NCI-H82 treated with DMSO at 0.1 percent for 48 hours (cell line): ENCODE measurements around the gene KRT80.

Source experiments
- DNase-seq: peaks from one replicate; lab custom pipeline; 2025; ENCODE audit not compliant: unreplicated experiment; lab: John Stamatoyannopoulos, UW

Gene KRT80

GRCh38 chr12:52199294-52199919 is 7.6 kb upstream of the KRT80 start:
- DNase-seq = no peak

DNA sequence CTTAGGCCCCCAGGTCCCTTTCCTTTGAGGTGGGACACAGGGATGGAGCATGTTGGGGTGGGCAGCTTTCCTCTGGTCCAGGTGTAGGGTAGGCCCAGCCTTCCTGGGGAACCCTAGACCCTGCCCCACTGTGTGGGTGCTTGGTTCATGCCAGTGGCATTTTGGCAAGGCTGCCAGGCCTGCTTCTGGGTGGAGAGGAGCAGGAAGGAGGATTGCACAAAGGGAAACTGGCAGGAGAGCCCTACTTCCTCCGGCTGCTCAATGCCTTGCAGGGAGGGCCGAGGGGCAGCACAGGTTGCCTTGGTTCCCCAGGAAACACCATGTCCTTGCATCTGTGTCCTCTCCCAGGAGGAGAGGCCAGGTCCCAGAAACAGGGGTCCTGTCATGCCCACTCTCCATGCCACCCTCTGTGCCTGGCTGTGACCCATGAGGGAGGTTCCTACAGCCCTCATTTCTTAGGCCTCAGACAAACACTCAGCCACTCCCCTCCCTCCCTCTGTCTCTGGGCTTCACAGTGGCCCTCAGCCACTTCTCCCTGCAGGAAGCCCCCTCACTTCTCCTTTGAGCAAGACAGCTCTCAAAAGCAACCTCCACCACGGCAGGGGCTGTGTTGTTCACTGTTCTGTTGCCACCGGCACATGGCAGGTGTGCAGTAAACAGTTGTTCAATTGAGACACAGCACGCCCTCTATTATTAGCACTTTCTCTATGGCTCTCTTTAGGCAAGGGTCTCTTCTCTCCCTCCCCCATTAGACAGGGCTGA is 6.8 kb upstream of the KRT80 start:
- no peak for DNase-seq

DNA sequence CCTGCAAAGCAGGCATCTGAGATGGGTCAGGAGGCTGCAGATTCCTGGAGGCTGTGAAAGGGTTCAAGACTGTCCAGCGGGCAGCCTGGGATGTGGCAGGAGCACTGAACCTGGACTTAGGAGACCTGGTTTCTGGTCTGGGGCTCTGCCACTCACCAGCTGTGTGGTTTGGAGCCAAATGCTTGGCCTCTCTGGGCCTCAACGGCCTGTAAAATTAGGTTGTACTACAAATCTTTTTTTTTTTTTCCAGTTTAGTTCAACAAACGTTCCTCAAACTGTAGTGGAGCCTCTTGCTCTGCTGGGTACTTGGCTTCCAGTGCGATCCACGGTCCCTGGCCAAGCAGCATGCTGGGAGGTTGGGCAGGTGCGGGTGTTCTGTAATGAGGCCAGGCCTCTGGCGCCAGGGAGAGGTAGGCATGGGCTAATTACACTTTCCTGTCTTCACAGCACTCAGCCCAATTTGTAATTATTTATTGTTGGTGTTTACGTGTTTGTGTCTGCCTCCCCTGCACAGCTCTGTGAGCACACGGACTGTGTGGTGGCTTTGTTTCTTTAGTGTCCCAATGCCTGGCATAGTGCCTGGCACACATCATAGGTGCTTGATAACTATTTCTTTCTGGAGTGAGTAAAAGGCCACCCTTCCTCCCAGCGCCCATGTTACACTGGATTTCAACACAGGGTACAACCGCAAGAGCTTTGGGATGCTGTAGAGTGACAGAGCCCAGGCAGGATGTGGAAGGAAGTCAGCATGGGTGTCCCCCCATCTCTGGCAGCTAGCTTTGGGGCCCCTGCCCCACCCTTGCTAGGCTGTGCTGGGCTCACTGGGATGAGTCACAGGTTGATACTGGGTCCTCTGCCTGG is 5.8 kb upstream of the KRT80 start:
- no peak for DNase-seq

DNA sequence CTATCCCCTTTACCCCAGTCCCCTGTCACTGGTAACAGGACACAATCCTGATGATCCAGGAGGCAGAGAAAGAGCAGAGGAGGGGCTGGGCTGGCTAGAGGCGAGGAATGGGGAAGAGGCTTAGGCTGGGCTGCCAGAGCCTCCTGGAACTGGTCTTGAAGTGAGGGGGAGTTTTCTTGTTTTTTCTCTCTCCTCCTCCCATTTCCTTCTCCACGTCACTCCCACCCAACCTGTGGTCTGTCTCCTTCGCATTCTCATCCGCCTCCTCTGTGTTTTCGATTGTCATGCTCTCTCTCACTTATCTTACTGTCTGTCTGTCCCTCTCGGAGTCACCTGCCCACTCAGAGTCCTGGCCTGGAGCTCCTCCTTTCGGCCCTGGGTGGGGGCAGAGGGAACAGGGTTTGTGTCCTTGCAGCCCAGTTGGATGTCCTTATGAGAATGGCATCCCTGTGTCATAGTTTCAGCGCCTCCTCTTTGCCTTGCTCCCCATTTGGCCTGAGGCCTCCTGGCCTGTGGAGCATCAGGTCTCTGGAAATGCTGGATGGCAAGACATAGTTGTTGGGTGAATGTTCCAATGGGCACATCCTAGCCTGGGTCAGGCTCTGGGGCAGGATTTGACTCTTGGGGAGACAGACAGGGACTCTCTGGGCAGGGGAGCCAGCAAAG is 3.4 kb upstream of the KRT80 start:
- no peak for DNase-seq

GRCh38 chr12:52193991-52194390 is 2.2 kb upstream of the KRT80 start:
- no peak for DNase-seq

GRCh38 chr12:52193532-52193931 is 1.7 kb upstream of the KRT80 start:
- no peak for DNase-seq

DNA sequence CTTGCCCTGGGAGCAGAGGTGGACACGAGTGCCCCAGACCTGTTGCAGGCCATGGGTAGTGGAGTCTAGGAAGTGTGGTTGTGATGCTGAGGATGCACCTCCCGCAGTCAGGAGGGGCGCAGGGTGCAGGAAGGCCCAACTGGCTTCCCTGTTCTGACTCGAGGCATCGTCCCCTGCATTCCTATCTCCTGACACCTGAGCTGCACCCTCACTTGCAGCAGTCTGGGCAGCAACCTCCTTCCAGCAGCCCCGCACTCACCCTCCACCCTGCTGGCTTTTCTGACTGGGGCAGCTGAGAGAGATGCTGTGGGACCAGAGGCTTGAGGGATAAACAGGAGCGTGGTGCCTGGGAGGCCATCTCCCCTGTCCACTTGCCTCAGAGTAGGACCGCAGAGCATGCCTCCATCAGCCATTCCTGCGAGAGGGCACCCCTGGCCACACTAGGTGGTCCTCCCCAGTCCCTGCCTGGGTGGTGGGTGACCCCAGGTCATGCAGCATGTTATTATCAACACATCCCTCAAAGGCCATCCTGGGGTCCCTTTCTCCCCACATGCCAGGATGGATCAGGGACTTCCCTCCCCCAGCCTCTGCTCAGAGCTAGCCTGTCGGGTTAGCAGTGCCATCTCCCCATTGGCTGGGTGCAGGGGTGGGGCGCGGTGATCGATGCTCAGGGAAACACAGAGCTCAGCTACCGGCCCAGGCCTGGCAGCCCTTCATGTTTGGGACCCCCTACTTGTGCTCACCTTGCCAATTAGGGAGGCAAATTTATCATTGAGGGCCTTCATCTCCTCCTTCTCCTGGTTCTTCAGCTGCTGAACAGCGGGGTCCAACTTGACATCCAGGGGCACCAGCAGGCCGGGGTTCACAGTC is 719 bp downstream of the KRT80 start:
- no peak for DNase-seq

DNA sequence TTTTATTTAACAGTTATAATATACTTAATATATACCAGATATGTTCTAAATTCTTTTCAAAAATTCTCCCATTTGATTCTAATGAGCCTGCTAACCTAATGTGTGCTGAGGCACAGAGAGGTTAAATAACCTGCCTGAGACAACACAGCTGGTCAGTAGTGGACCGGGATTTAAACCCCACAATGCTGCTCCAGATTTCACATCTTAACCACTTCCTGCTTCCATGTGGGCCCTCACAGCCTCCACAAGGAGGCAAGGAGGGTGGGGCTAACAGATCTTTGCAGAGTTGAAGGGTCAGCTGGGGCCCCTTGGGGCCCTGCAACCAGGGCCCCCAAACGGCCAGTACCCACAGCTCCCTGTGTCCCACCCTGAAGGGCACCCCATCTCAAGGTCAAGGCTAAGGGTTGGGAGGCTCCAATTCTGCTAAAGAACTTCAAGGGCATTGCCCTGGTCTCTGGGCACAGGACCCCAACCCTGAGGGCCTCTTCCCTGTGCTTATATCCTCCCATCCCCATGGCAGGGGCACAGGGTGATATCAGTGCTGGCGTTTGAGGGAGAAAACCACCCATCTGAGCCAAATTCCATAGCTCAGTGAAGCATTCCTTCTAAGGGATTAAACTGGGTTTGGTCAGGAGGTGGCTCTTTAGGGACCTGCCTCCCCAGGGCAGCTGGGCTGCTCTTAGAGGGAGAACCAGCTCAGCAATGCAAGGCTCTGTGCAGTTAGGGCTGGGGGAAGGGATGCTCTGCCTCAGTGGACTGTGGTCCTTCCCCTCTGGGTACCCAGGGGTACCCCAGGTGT is 2.2 kb downstream of the KRT80 start:
- DNase-seq = no peak

GRCh38 chr12:52188658-52189057 is 3.2 kb downstream of the KRT80 start:
- DNase-seq = no peak

DNA sequence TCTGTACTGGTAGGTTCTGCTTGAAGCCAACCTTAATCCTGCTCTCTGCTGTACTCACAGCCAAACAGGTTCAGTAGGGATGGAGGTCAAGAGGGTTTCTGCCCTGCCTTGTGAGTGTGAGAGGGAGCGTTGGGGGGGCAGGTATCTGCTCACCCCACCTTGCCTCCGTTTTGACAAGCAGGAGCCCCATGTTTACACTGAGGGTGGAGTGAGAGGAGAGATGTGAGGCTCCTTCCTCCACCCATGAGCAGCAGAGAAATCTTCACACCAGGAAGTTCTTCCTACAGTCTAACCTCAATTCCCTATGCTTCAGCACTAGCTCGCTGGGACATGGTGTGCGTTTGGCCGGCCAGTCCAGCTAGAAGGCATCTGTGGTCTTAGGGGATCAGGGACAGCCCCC is 4.2 kb downstream of the KRT80 start:
- DNase-seq = no peak

- DNase-seq = no peak
Observed at GRCh38 chr12:52187206-52187605, 4.6 kb downstream of the KRT80 start.

- DNase-seq = no peak
Observed at GRCh38 chr12:52186118-52186840, 5.5 kb downstream of the KRT80 start.

- no peak for DNase-seq
Observed at GRCh38 chr12:52185400-52185967, 6.3 kb downstream of the KRT80 start.

GRCh38 chr12:52184813-52185212 is 7.0 kb downstream of the KRT80 start:
- no peak for DNase-seq

- DNase-seq = no peak
Observed at GRCh38 chr12:52183971-52184370, 7.8 kb downstream of the KRT80 start.

DNA sequence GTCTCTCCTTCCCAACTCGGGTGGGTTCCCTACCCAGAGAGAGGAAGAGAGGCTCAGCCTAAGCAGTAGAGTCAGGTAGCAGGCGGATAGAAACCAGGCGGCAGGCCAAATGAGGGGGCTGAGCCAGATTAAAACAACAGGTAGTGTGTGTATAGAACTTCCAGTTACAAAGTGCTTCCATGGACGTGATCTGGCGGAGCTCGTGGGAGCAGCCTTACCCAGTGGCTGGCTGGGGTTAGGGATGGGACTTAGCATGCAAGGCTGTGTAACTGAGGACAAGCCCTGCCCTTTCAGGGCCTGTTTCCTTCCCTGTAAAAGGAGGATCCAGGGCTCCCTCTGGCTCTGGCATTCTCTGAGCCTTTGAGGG is 8.3 kb downstream of the KRT80 start:
- DNase-seq = no peak

DNA sequence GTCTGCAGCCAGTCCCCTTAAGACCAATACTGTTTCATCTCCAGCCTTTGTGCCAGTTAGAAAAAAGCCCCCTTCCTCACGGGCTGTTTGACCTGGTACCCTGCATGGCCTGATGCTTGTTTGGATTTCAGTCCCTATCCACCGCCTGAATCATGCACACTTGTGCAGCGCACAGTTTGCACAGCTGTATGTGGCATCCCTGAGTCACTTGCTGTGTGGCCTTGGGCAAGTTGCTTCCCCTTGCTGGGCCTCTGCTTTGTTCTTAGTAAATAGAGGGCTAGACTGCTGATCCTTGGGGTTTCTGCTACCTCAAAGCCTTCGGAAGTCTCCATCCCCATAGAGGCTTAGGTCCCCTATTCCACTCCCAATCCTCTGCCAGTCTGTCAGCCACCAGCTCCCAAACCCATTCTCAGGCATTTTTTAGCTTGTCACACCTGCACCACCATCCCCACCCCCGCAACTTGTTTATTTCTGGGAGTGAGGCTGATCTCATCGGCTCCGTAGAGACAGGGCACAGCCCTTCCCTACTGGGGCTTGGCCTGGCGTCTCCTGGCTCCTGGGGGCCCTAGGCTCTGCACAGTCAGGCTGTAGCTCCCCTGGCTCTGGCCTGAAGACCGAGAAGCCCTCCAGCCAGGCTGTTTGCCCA is 8.8 kb downstream of the KRT80 start:
- no peak for DNase-seq

DNA sequence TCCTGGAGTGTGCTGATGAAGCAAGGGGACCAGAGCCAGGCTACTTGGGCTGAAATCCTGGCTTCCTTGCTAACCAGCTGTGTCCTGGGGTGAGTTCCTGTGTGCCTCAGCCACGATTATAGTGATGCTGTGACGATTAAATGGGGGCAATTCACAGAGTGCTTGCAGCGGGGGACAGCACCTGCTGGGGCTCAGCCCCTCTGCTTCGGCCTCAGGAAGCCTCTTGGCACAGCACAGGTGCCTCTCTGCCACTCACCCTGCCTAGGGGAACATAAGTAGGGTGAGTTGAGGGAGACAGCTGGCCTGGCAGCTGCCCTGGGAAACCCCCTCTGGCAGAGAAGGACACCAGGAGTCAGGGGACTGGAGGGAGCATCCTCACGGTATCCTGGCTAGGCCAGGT is 9.4 kb downstream of the KRT80 start:
- DNase-seq = no peak
